CD4-positive, alpha-beta T cell treated with Interleukin-17A for 4 hours (primary cell): ENCODE data around the gene MRPL55.

ENCODE experiments used
- DNase-seq: peaks from one replicate; pipeline ENCODE4 v3.0.0-alpha.2; 2020; ENCODE audit warnings: mixed read lengths

MRPL55 gene

DNA sequence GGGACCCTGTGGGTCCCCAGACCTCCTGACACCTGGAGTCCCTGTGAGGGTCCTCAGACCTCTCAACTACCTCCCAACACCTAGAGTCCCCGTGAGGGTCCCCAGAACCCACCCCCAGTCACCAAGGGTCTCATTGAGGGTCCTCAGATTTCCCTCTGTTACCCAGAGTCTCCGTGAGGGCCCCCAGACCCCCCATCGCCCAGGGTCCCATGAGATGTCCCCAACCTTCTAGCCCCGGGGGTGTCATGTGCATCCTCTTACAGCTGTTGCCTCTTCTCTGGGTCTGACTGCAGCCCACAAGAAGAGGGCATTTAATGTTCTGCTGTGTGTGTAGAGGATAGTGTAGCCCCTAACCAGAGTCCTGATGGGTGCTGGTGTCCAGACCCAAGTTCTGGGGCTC is 38.7 kb upstream of the MRPL55 start:
- DNase-seq: no peak

DNA sequence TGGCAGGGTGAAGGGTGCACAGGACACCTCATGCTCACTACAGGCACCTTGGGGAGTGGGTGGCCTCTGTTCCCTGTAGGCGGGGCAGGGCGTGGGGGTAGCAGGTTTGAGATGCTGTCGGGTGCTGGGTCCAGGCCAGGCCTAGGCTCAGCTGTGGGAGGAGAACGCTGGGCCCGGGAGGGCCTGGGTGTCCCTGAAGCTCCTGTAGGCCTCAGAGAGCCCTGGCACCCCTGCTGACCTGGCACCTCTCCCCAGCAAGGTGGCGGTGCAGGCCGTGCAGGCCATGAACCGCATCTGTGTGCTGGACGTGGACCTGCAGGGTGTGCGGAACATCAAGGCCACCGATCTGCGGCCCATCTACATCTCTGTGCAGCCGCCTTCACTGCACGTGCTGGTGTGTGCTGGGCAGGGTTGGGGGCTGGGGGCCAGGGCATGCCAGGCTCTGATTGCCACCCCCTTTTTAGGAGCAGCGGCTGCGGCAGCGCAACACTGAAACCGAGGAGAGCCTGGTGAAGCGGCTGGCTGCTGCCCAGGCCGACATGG is 38.1 kb upstream of the MRPL55 start:
- no peak for DNase-seq

DNA sequence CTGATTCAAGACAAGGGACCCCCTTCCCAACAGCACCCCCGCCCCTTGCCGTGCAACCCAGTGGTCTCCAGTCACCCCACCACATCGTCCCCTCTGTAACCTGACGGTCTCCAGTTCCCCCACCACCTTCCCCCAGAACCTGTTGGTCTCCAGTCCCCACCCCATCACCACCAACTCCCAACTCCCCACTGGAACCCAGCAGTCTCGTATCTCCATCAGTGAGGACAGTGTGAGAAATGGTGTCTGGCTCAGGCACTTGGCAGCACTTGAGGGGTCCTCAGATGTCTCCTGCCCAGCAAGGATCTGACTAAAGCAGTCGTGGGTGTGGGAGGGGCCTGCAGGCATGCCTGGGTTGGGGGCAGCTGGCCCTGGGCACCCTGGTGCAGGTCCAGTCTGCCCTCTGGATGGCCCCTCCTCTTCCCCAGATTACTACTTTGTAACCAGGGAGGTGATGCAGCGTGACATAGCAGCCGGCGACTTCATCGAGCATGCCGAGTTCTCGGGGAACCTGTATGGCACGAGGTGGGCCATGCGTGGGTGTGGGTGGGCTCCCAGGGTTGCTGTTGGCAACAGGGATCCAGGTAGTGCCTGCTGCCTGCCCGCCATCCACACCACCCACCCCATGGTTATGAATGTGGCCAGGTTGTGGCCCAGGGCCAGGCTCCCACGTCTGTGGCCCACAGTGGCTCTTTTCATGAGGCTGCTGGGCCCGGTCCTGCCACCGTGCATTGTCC is 37.5 kb upstream of the MRPL55 start:
- no peak for DNase-seq

DNA sequence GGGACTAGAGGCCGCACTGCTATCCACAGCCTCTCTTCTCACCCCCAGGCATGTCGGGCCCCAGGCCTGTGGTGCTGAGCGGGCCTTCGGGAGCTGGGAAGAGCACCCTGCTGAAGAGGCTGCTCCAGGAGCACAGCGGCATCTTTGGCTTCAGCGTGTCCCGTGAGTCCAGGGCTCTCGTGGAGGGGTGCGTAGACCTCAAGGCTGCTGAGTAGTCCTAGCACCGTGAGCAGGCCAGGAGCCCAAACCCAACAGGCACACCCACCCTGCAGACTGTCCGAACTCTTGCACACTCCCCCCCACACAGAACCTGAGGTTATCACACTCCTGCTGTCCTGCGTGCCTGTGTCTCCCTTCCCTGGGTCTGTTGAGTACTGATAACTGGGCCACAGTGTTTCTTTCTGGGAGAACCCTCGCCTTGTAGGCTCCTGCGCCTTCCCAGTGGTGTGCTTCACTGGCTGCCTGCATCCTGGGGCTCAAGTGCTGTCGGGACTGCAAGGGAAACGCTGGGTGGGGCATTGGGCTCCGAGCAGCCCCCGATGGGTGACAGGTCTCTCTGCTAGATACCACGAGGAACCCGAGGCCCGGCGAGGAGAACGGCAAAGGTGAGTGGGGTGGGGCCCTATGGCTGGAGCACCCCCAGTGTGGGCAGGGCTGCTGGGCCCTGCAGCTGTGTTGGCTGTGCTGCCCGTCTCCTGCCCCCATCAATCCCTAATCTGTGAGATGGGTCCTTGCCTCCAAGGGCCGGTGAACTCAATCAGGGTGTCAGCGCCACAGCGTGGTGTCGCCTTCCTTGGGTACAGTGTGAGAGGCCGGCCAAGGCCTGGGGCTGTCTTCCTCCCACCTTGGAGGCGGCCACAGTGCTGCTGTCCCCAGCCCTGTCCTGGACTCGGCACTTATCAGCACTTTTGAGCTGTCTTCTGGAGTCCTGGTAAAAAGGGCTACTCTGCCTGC is 36.6 kb upstream of the MRPL55 start:
- no peak for DNase-seq

DNA sequence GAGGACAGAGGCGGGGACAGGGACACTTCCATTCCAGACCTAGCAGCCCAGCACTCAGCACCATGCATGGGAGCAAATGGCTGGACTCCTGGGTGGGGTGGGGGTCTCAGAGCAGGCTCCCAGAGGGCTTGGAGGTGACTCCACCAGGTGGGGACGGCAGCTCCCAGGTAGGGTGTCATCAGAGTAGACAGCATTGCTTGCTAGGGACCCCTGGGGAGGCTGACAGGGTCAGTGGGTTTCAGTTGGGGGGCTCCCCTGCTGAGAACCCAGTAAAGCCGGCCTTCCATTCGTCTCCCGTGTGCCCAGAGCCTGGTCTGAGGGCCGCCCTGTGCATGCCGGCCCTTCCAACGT is 35.9 kb upstream of the MRPL55 start:
- no peak for DNase-seq

DNA sequence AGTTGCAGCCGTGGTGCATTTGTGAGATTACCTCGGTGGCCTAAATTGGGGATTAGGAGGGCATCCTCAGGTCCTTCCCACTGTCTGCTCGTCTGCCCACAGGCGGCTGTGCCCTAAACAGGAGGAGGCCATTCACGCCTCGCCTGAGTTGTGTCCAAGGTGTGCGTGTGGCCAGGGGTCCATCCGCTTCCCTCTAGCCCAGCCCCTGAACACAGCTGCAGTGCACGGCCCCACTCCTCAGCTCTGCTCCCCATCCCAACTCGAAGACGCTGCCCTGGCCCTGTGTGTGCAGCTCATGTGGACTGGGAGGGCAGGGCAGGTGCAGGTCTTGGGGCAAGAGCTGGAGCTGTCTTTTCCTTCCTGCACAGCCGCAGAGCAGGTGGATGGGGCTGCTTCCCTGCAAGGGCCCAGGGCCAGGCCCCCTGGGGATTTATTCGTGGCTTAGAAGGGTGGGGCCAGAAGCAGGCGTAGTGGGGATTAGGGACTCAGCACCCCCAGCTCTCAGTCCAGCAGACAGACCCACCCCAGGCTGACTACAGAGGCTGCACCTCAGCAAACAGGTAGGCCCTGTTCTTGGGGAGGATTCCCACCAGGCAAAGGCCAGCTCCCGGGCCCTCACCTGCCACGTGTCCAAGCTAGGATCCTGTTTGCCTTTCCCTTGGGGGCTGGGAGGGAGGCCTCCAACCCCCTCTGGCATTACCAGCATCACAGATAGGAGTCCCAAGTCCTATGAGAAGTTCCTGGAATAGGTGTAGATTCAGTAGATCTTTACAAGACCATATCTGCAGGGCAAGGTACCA is 35.3 kb upstream of the MRPL55 start:
- no peak for DNase-seq

DNA sequence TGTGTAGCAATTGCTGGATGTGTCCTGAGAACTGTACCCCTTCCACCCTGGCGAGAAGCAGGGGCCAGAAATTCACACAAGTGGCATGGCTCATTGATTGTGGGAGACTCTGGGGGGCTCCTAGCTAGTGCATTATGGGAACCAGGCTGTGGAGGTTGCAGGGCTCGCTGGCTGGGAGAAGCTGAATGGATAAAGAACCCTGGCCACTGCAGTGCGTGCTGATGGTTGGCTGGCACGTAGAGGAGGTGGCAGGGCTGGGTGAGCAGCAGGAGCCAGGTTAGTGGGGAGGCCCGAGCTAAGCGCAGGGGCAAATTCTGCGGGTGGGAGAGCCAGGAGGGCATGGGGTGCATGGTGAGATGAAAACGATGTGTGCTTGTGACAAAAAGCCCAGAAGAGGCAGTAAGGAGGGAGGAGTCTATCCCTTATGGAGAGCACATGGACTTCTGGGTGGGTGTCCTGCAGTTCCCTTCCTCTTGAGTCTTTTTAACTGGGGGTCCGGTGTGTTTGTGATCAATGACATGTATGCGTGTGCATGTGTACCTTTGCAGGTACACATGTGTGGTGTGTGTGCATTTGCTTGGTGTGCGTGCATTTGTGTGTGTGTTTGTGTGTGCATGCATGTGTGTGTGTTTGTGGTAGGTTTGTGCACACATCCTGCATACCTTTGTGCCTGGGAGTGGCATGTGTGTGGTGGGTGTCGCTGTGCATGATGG is 34.5 kb upstream of the MRPL55 start:
- DNase-seq: no peak

DNA sequence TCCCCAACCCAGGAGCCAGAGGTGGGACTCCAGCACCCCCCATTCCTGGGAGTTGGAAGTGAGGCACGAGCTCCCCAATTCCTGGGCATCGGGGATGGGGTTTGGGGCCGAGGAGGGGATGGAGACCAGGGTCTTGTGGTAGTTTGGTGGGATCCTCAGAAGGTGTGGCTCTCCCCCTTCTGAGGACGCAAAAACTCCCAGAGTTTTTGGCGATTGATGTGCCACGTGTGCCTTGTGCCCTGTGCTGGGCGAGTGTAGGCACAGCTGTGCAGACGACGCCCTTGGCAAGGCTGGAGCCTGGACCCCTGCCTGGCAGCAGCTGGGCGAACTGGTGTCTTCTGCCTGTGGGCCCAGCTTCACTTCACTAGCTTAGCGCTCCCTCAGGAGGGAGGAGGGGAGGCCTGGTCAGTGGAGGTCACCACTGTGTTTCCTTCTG is 33.6 kb upstream of the MRPL55 start:
- no peak for DNase-seq

DNA sequence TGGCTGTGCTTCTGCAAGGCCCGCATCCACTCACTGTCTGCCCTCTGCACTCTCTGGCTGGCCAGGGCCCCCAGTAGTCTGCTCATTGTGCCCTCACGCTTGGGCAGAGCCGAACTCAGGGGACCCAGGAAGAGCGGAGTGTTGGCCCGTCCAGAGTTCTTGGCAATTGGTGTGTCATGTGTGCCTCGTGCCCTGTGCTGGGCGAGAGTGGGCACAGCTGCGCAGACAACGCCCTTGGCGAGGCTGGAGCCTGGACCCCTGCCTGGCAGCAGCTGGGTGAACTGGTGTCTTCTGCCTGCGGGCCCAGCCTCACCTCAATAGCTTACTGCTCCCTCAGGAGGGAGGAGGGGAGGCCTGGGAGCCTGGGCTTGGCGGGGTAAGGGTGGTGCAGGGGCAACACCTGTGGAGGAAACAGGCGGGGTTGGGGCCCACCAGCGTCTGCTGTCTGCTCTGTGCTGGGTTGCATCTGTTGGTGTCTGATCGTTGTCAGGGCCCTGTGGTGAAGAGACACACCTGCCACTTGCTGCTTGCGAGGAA is 33.1 kb upstream of the MRPL55 start:
- DNase-seq: no peak

DNA sequence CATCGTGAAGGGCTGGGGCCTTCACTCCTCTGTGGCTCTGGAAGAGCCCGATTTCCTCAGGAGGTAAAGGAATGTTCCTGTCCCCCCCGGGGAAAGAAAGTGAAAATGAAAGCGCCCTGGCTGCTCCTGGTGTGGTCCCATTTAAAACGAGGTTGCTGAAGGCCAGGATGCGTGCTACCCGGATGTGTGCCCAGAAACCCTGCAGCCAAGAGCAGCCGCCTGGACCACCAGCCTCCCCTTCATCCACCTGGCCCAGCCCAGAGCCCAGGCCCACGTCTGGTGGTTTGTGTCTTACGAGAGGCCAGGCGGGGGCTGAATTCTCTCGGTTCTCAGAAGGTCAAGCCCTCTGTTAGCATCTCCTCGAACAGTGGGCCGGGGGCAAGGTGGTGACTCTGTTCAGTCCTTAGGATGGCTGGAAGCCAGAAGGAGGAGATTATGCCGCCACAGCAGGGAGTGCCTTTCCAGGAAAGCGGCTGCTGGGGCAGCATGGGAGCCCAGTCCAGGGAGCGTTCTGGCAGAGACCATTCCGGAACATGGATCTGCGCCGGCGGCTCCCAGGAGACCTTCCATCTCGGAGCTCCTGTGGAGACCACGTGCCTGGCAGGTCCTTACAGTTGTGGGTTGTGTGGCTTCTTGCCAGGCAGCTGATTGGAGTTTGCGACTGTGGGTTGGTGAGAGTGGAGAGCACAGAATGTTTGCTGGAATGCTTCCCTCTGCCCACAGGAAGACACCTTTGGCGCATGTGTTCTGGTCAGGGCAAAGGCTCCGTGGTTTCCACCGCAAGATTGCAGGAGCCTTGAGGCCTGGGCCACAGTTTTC is 32.3 kb upstream of the MRPL55 start:
- DNase-seq: peak; percentile 32

DNA sequence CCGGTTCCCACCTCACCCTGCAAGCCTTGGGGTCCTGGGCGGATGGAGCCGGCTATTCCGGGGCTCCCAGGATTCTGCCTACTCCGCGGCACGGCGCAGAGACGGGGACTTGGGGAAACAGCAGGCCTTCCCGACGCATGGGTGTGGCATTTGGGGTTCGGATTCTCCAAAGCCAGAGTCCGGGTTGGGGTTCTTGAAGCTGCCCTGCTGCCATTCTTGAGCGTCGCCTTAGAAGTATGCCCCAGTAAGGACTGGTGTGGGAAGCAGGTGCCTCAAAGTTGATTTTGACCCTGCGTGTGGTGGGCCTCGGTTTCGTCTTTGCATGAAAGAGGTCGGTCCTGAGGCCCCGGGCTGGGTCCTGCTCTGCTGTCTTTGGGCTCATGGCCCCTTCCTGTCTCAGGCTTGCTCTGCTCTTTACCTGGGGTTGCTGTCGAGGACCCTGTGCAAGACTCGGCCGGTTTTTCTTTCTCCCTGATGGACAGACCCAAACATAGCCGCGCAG is 31.7 kb upstream of the MRPL55 start:
- DNase-seq: no peak

DNA sequence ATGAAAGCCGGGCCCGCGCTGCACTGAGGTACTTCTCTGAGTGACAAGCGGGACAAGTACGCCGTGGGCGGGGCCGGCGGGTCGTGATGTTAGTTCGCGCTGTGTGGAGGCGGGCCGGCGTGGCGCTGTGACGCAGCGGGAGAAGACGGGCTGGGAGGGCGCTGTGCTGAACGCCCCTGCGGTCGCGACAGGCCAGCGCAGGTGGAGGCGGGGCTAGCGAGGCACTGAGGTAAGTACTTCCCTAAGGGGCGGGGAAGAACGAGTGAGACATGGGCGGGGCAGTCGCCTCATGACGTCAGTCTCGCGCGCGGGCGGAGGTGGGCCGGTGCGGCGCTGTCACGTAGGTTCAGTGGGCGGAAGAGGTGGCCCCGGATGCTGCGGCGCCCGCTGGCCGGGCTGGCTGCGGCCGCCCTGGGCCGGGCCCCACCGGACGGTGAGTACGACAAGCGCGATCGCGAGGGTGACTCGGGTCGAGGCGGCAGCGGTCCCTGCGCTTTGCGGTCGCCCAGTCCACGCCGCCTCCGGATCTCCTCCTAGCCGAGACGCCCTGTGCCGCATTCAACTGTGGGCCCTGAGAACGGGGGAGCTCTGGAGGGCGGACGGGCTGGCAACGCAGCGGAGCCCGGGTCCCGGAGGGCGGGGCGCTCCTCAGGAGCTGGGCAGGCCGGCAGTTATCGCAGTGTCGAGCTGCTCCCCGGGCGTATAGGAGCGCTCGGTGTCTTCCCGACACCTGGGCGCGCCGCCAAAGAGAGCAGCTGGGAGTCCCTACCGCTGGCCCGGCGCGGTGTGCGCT is 31.0 kb upstream of the MRPL55 start, which contains the start of gene GUK1:
Gene GUK1, plus strand, starts transcription at position 349 of the 793 bp plus-strand sequence. Its CDS starts 24 bp downstream, at position 373.
- peak; percentile 100 for DNase-seq

DNA sequence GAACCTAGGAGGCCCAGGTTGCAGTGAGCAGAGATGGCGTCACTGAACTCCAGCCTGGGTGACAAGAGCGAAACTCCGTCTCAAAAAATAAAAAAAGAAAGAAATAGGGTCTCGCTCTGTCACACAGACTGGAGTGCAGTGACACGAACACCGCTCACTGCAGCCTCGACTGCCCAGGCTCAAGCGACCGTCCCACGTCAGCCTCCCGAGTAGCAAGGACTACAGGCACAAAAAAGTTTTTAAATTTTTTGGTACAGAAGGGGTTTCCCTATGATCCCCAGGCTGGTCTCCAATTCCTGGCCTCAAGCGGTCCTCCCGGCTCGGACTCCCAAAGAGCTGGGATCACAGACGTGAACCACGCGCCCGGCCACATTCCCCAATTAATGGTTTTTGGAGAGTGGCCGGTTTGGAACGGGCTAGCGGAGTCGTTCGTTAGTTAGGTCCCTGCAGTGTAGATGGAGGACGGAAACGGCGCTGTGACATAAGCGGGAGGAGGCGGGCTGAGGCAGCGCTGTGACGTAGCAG is 30.4 kb upstream of the MRPL55 start:
- no peak for DNase-seq

DNA sequence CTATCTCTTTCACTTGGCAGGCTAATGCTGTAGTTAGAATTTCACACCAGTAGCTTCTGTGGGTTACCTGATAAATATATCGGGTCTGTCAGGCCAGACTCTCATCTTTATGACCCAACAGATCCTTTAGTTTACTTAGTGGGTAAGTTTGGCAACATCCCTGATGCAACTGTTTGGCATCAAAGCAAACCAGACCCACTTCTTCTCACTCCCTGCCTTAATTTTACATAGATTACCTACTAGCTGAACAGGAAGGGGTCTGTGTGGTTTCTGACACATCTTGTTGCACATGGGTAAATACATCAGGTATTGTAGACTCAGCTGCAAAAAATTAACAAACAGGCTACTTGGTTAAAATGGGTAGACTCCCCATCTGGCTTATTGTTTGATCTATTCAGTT is 27.8 kb upstream of the MRPL55 start:
- no peak for DNase-seq

DNA sequence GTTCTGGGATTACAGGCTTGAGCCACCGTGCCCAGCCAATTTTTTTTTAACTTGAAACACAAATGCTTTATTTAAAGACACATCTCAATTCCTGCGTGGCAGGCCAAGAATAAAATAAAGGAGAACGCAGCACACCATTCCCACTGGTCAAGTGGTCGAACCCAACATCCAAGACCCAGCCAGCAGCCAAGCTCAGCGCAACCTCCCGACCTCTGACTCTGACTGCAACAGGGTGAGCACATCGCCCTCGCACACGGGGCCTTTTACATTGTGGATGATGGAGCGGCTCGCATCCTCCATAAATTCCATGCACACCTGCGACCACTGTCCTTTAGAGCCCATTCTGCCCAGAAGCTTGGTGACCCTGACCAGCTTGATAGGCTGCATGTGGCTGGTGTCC is 25.5 kb upstream of the MRPL55 start:
- no peak for DNase-seq

DNA sequence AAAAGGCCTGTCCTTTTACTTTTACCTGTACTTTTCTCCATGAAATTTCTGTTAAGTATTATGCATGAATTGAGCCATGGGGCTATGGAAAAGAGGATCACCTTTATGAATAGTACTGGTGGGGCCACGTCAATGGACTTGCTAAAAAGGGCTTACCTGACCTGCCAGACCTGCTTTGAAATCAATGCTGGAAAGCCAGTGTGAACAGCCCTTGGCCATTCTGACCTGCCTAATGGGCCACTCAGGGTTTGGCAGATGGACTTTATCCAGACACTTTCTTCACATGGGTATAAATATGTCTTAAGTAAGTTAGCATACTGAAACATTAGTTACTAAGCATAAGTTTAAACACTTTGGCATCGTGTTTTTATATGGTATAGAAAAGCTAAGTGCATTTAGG is 22.7 kb upstream of the MRPL55 start:
- no peak for DNase-seq

DNA sequence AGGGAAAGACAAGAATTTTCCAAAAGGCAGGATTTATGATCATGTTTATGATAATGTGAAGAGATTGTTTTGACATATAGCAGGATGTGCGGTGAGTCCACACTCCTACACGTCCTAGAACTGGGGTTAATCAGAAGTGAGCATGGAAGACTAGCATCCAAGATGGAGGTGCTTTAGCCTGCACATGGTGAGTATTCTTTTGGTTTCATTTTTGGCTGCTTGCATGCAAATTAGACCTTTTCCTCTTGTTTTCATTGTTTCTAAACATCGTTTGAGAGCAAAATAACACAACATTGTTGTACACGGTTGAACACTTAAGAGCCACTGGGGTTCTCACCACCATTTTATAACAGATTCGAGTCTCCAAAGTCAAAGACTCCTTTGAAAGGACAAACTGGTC is 16.1 kb upstream of the MRPL55 start:
- DNase-seq: no peak

DNA sequence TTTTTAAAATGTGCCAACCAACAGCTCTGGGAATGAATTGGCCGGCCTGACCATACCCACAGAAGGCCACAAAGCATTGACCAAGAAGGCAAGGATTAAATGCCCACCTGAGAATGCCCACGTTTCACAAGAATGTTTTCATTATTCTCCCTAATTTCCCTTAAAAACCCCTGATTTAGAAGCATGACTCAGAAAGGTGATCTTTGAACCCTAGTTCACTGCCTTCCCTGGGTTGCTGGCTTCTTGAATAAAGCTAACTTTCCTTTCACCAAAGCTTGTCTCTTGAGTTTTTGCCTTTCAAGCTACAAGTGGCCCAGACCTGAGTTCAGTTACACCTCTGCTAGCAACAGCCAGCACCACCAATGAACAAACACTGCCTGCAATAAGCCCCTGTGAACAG is 14.4 kb upstream of the MRPL55 start:
- no peak for DNase-seq

DNA sequence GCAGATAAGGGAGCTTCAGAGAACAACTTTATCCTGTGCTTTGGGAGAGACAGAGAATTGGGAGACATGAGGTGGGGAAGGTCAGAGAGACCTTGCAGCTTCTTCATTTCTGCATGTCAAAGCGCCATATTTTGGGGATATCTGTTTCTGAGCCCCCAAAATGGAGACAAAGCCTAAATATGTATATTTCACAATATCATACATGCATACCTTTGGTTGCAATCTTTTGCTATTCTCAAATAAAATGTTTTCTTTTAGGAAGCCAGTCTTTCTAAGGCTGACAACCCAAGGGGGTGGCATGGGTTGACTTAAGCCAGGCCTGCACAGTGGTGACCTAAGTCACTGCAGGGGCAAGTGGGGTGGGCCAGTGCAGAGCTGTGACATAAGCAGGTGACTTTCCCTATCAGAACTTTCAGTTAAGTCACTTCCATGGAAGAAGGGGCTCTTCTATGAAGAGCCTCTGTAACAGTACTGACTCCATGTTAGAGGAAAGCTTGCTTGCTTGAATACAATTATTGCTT is 13.9 kb upstream of the MRPL55 start:
- DNase-seq: no peak
